Neural cell (in vitro differentiated cells): ENCODE measurements around the gene ECM2.

Experiments
- EP300 ChIP-seq: fragments of 450-650 bp; conservative IDR thresholded peaks from 2 replicates; pipeline ENCODE4 v1.6.1; 2014; ENCODE audit warnings: antibody characterized with exemption, mild to moderate bottlenecking, moderate library complexity; ENCODE audit not compliant: poor library complexity, severe bottlenecking
- EZH2 ChIP-seq: fragments of 200-600, 300-800 bp; shearing (Covaris generic), sonication (generic); IDR thresholded peaks from 2 replicates; pipeline ENCODE4 v1.6.1; 2014; ENCODE audit warnings: antibody characterized with exemption, low read length, borderline replicate concordance, mild to moderate bottlenecking; ENCODE audit not compliant: insufficient read depth, poor library complexity, severe bottlenecking
- MXI1 ChIP-seq: fragments of 450-650 bp; conservative IDR thresholded peaks from 2 replicates; pipeline ENCODE4 v1.6.1; 2014; ENCODE audit warnings: antibody characterized with exemption, mild to moderate bottlenecking; ENCODE audit not compliant: poor library complexity, severe bottlenecking
- POLR2AphosphoS5 ChIP-seq: IDR thresholded peaks from 2 replicates; pipeline ENCODE4 v1.6.1; 2012
- RAD21 ChIP-seq: fragments of 450-650 bp; conservative IDR thresholded peaks from 2 replicates; pipeline ENCODE4 v1.6.1; 2014; ENCODE audit warnings: antibody characterized with exemption, mild to moderate bottlenecking, moderate library complexity
- REST ChIP-seq: IDR thresholded peaks from 2 replicates; pipeline ENCODE4 v1.6.1; 2012; ENCODE audit warnings: borderline replicate concordance
- SMC3 ChIP-seq: fragments of 450-650 bp; conservative IDR thresholded peaks from 2 replicates; pipeline ENCODE4 v1.6.1; 2014; ENCODE audit warnings: antibody characterized with exemption, mild to moderate bottlenecking, moderate library complexity; ENCODE audit not compliant: poor library complexity
- TAF1 ChIP-seq: IDR thresholded peaks from 2 replicates; pipeline ENCODE4 v1.6.1; 2012; ENCODE audit warnings: low read depth
- TF ChIP-seq, protein P1 (sequence below): fragments of 450-650 bp; IDR thresholded peaks from 2 replicates; pipeline ENCODE4 v1.5.1; 2014; ENCODE audit warnings: antibody characterized with exemption, mild to moderate bottlenecking, moderate library complexity; ENCODE audit not compliant: poor library complexity, severe bottlenecking

DNA sequence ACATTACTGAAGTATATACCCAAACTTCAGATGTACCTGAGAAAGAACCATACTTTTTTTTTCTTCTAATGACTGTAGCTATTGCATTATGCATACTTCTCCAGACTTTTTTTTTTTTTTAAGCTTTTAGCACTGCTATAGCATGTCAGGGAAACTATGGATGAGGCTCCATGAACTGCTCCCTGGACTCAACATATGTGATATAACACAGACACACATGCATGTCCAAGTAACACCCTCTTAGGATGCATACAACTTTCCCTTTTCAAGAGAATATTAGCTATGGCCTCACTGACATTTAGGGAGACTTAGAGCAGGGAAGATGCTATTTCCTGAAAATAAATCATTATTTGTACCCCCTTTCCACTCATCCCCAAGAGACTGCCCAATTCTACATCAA, 53.0 kb downstream of the ECM2 start:
- TF ChIP-seq, protein P1, sequence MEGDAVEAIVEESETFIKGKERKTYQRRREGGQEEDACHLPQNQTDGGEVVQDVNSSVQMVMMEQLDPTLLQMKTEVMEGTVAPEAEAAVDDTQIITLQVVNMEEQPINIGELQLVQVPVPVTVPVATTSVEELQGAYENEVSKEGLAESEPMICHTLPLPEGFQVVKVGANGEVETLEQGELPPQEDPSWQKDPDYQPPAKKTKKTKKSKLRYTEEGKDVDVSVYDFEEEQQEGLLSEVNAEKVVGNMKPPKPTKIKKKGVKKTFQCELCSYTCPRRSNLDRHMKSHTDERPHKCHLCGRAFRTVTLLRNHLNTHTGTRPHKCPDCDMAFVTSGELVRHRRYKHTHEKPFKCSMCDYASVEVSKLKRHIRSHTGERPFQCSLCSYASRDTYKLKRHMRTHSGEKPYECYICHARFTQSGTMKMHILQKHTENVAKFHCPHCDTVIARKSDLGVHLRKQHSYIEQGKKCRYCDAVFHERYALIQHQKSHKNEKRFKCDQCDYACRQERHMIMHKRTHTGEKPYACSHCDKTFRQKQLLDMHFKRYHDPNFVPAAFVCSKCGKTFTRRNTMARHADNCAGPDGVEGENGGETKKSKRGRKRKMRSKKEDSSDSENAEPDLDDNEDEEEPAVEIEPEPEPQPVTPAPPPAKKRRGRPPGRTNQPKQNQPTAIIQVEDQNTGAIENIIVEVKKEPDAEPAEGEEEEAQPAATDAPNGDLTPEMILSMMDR: no peak
- no peak for TF ChIP-seq MXI1
- TF ChIP-seq EP300: no peak
- TF ChIP-seq SMC3: no peak
- TF ChIP-seq RAD21: no peak
- no peak for TF ChIP-seq REST
- no peak for TF ChIP-seq POLR2AphosphoS5
- no peak for TF ChIP-seq EZH2
- no peak for TF ChIP-seq TAF1
